B cell (primary cell): ENCODE measurements around the gene ACTMAP. TPM values are rescaled to one million over a fixed set of nuclear protein-coding genes. Genes with fewer than 3 reads are reported as not detected.

Source experiments
- ATAC-seq: fragments of 200-7000 bp; cut with Tn5 transposase; one replicate; pipeline ENCODE4 v1.10.0; 2021; ENCODE audit warnings: low read depth, mild to moderate bottlenecking, moderate number of reproducible peaks, moderate library complexity
- CTCF ChIA-PET: fragments of 350-600 bp; sonication (Branson Sonifier 250); formaldehyde crosslinking; loops from one replicate; lab custom pipeline; 2021; ENCODE audit warnings: antibody characterized with exemption, inconsistent platforms; lab: Charles Lee
- POLR2A ChIA-PET: fragments of 350-600 bp; sonication (Branson Sonifier 250); formaldehyde crosslinking; loops from one replicate; lab custom pipeline; 2021; ENCODE audit warnings: antibody characterized with exemption; lab: Charles Lee
- DNase-seq: peaks from one replicate; pipeline ENCODE4 v3.0.0; 2013
- H2AFZ ChIP-seq: 2 replicates; pipeline ENCODE4 v1.6.1; 2012; ENCODE audit warnings: mild to moderate bottlenecking, low read depth, low read length; ENCODE audit not compliant: insufficient read depth, poor library complexity, severe bottlenecking
- H3K27ac ChIP-seq, 2 donors: 1 replicate in 1 of 2; 2 replicates in 1 of 2; pipeline ENCODE4 v1.5.1; 2012 to 2013; ENCODE audit warnings: low read length in 2 of 2, mild to moderate bottlenecking in 2 of 2, moderate library complexity in 1 of 2
- H3K27me3 ChIP-seq, 4 experiments: fragments of 200-600 bp in 1 of 4; sonication (generic) in 1 of 4; replicated peaks in 1 of 4; 1 replicate in 2 of 4; 2 replicates in 2 of 4; pipeline versions ENCODE4 v1.6.1 to v1.7.0; 2013 to 2016; ENCODE audit warnings: low read length in 3 of 4, mild to moderate bottlenecking in 2 of 4, mixed read lengths in 1 of 4, moderate library complexity in 1 of 4; ENCODE audit not compliant: insufficient read depth in 4 of 4, control insufficient read depth in 3 of 4; ENCODE audit errors: control extremely low read depth in 1 of 4
- H3K36me3 ChIP-seq, 2 experiments: replicated peaks in 1 of 2; 1 replicate in 1 of 2; 2 replicates in 1 of 2; pipeline versions ENCODE4 v1.6.1 to v1.7.1; 2013; ENCODE audit warnings: low read length in 1 of 2; ENCODE audit not compliant: insufficient read depth in 2 of 2, control insufficient read depth in 1 of 2; ENCODE audit errors: control extremely low read depth in 1 of 2, extremely low read depth in 1 of 2
- H3K4me1 ChIP-seq, 2 donors: fragments of 200-600 bp in 1 of 2; sonication (generic) in 1 of 2; 1 replicate in 1 of 2; 2 replicates in 1 of 2; pipeline versions ENCODE4 v1.5.1 to v1.6.1; 2013 to 2017; ENCODE audit warnings: low read length in 2 of 2; ENCODE audit not compliant: control insufficient read depth in 2 of 2, insufficient read depth in 2 of 2
- H3K4me2 ChIP-seq: replicated peaks from 2 replicates; pipeline ENCODE3; 2012; ENCODE audit warnings: mild to moderate bottlenecking, low read depth, low read length; ENCODE audit not compliant: poor library complexity, severe bottlenecking
- H3K4me3 ChIP-seq, 5 experiments: fragments of 200-600 bp in 1 of 5; sonication (generic) in 1 of 5; 1 replicate in 3 of 5; 2 replicates in 2 of 5; pipeline versions ENCODE4 v1.5.1 to v1.7.0; 2011 to 2016; ENCODE audit warnings: low read length in 4 of 5, mild to moderate bottlenecking in 4 of 5, low read depth in 2 of 5, control low read depth in 1 of 5, moderate library complexity in 1 of 5; ENCODE audit not compliant: insufficient read depth in 1 of 5; ENCODE audit errors: control extremely low read depth in 1 of 5, extremely low read depth in 1 of 5
- H3K79me2 ChIP-seq: fragments of 200-600 bp; sonication (generic); one replicate; pipeline ENCODE4 v1.6.0; 2016; ENCODE audit warnings: low read length; ENCODE audit not compliant: control insufficient read depth, insufficient read depth
- H3K9ac ChIP-seq: fragments of 200-600 bp; sonication (generic); 2 replicates; pipeline ENCODE4 v1.6.1; 2017; ENCODE audit warnings: mild to moderate bottlenecking, low read length, moderate library complexity
- H3K9me3 ChIP-seq, 3 donors: one replicate each; pipeline versions ENCODE4 v1.6.1 to v1.7.1; 2013; ENCODE audit warnings: low read length in 2 of 3; ENCODE audit not compliant: control insufficient read depth in 2 of 3, insufficient read depth in 1 of 3; ENCODE audit errors: control extremely low read depth in 1 of 3
- H4K20me1 ChIP-seq: 2 replicates; pipeline ENCODE4 v1.6.0; 2012; ENCODE audit warnings: mild to moderate bottlenecking, low read length; ENCODE audit not compliant: insufficient read depth, control insufficient read depth, poor library complexity, severe bottlenecking
- H3K27ac Mint-ChIP-seq: one replicate; pipeline ENCODE4 v1.8.0; 2021; ENCODE audit warnings: mixed read lengths
- H3K27me3 Mint-ChIP-seq: one replicate; pipeline ENCODE4 v1.8.0; 2021; ENCODE audit warnings: mixed read lengths
- H3K4me1 Mint-ChIP-seq: one replicate; pipeline ENCODE4 v1.8.0; 2021; ENCODE audit warnings: mixed read lengths
- H3K4me3 Mint-ChIP-seq: one replicate; pipeline ENCODE4 v1.8.0; 2021; ENCODE audit warnings: mixed read lengths
- H3K9me3 Mint-ChIP-seq: one replicate; pipeline ENCODE4 v1.8.0; 2022; ENCODE audit warnings: mixed read lengths; ENCODE audit not compliant: insufficient read depth
- EZH2 ChIP-seq: IDR thresholded peaks from 2 replicates; pipeline ENCODE4 v1.6.1; 2012; ENCODE audit warnings: borderline replicate concordance, low read depth, mild to moderate bottlenecking, moderate library complexity, low read length; ENCODE audit not compliant: insufficient read depth, poor library complexity, severe bottlenecking
- WGBS: methylation state at CpG from one replicate; pipeline ENCODE4 v1.1.5; 2013; ENCODE audit warnings: missing lambda C conversion rate; ENCODE audit not compliant: insufficient coverage; 5-methylcytosine and 5-hydroxymethylcytosine counted together
- intact Hi-C: fragments of 100-400 bp; cut with micrococcal nuclease; formaldehyde crosslinking; loops from one replicate; pipeline ENCODE4 v1.10.0; 2022
- polyA plus RNA-seq: library from polyadenylated mRNA; depleted of rRNA; stranded (reverse); fragments of >200 nt; gene quantifications from 2 replicates; pipeline ENCODE4 v1.2.3, GENCODE V29; 2012
- total RNA-seq, 2 donors: library from RNA; stranded (reverse); fragments of 120-200 nt in 1 of 2; gene quantifications; 1 replicate in 1 of 2; 2 replicates in 1 of 2; pipeline versions ENCODE4 v1.2.3 to v1.2.4, GENCODE V29; 2013 to 2022
- TF ChIP-seq, protein P1 (sequence below): fragments of 200-600 bp; IDR thresholded peaks from one replicate; pipeline ENCODE4 v1.8.0; 2022; ENCODE audit warnings: antibody characterized with exemption, mild to moderate bottlenecking

ACTMAP gene
- total and polyA plus RNA-seq, 2 donors (not counting 1 experiment from before 2014, with no cell fraction given): 7.7 to 10.2 TPM

DNA sequence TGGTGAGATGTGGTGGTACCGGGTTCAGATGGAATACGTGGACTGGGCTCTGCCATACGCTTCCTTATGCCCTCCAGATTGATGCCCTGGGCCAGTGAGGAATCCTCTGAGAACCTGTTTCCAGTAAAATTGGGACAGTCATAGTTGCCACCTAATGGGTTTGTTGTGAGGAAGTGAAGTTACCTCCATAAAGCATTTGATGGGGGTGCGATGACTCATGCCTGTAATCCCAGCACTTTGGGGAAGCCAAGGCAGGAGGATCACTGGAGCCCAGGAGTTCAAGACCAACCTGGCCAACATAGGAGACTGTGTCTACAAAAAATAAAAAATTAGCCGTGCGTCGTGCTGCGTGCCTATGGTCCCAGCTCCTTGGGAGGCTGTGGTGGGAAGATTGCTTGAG lies 5.5 kb upstream of the ACTMAP start:
- H3K4me1 ChIP-seq: peaks cover 38 to 54% of the 10 kb centered on the region in 2 donors
- peaks cover 68% of the 10 kb centered on the region for H4K20me1 ChIP-seq
- no peaks in the 10 kb centered on the region for H3K9me3 ChIP-seq
- TF ChIP-seq, protein P1, sequence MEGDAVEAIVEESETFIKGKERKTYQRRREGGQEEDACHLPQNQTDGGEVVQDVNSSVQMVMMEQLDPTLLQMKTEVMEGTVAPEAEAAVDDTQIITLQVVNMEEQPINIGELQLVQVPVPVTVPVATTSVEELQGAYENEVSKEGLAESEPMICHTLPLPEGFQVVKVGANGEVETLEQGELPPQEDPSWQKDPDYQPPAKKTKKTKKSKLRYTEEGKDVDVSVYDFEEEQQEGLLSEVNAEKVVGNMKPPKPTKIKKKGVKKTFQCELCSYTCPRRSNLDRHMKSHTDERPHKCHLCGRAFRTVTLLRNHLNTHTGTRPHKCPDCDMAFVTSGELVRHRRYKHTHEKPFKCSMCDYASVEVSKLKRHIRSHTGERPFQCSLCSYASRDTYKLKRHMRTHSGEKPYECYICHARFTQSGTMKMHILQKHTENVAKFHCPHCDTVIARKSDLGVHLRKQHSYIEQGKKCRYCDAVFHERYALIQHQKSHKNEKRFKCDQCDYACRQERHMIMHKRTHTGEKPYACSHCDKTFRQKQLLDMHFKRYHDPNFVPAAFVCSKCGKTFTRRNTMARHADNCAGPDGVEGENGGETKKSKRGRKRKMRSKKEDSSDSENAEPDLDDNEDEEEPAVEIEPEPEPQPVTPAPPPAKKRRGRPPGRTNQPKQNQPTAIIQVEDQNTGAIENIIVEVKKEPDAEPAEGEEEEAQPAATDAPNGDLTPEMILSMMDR: no peak
- no peak for TF ChIP-seq EZH2
- ATAC-seq (no peak), DNase-seq (no peak)
- peak overlapping the region; percentile 41 for H3K27ac Mint-ChIP-seq
- POLR2A ChIA-PET: interaction anchor here (0.6 to 1.8 kb wide), 2 partner anchors 22 to 34 kb away, joined by 4 to 5 read pairs; partner anchors contain the start of gene RAB4B
- no peak overlapping the region for H2AFZ ChIP-seq
- peak overlapping the region; percentile 41 for H3K4me3 Mint-ChIP-seq
- intact Hi-C loops: no loop called here
- peak overlapping the region; percentile 63 for H3K4me2 ChIP-seq
- WGBS: 100% methylated on average over 4 of the region's 8 CpGs
- H3K9ac ChIP-seq: no peak overlapping the region
- peaks cover 45% of the 10 kb centered on the region for H3K4me1 Mint-ChIP-seq
- H3K9me3 Mint-ChIP-seq: no peaks in the 10 kb centered on the region
- no peak overlapping the region for H3K27ac ChIP-seq
- peaks cover 83% of the 10 kb centered on the region for H3K79me2 ChIP-seq
- peaks cover 23 to 57% of the 10 kb centered on the region in 2 experiments for H3K36me3 ChIP-seq
- H3K27me3 Mint-ChIP-seq: no peaks in the 10 kb centered on the region
- H3K27me3 ChIP-seq: no peaks in the 10 kb centered on the region
- H3K4me3 ChIP-seq: no peak overlapping the region
- CTCF ChIA-PET: interaction anchor here (0.5 to 2.9 kb wide), 5 partner anchors 12 to 61 kb away, joined by 3 to 14 read pairs (median 5); partner anchors contain the start of gene EGLN2

DNA sequence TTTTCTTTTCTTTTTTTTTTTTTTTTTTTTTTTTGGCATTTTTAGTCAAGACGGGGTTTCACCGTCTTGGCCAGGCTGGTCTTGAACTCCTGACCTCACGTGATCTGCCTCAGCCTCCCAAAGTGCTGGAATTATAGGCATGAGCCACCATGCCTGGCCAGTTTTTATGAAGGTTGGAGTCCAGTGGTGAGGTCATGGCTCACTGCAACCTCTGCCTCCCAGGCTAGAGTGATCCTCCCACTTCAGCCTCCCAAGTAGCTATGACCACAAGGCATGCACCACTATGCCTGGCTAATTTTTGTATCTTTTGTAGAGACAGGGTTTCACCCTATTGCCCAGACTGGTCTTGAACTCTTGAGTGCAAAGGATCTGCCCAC lies 5.0 kb upstream of the ACTMAP start:
- H3K27ac ChIP-seq: no peak overlapping the region
- WGBS: 100% methylated on average over 3 of the region's 3 CpGs
- H3K4me3 Mint-ChIP-seq: peak overlapping the region; percentile 41
- peak overlapping the region in 1 of 5 experiments; percentile 30 for H3K4me3 ChIP-seq
- peak overlapping the region; percentile 63 for H3K4me2 ChIP-seq
- peaks cover 38 to 54% of the 10 kb centered on the region in 2 donors for H3K4me1 ChIP-seq
- peaks cover 63% of the 10 kb centered on the region for H4K20me1 ChIP-seq
- POLR2A ChIA-PET: interaction anchor here (0.6 to 1.8 kb wide), 3 partner anchors 22 to 64 kb away, joined by 3 to 5 read pairs (median 4); partner anchors contain the start of gene RAB4B
- peaks cover 20 to 51% of the 10 kb centered on the region in 2 experiments for H3K36me3 ChIP-seq
- DNase-seq: no peak
- intact Hi-C loops: no loop called here
- peaks cover 80% of the 10 kb centered on the region for H3K79me2 ChIP-seq
- H3K4me1 Mint-ChIP-seq: peaks cover 45% of the 10 kb centered on the region
- CTCF ChIA-PET: interaction anchor here (1.2 to 3.0 kb wide), 6 partner anchors 12 to 78 kb away, joined by 3 to 14 read pairs (median 12); partner anchors contain the start of gene RAB4B
- no peak overlapping the region for H2AFZ ChIP-seq
- no peaks in the 10 kb centered on the region for H3K27me3 Mint-ChIP-seq
- no peaks in the 10 kb centered on the region for H3K27me3 ChIP-seq
- no peak overlapping the region for H3K27ac Mint-ChIP-seq
- no peak for ATAC-seq
- no peak overlapping the region for H3K9ac ChIP-seq
- no peaks in the 10 kb centered on the region for H3K9me3 Mint-ChIP-seq
- TF ChIP-seq EZH2: no peak
- TF ChIP-seq, protein P1: no peak
- no peaks in the 10 kb centered on the region for H3K9me3 ChIP-seq
